Fibroblast of the conjunctiva (primary cell): Measurements from ENCODE around the gene USE1.

Experiments used
- DNase-seq: peaks from one replicate; pipeline ENCODE4 v3.0.0-alpha.2; 2010; ENCODE audit warnings: low read depth

The USE1 gene

GRCh38 chr19:17235971-17236777 lies 21.0 kb downstream of the USE1 start:
- no peak for DNase-seq

- no peak for DNase-seq
Measured at GRCh38 chr19:17236811-17237543, 21.8 kb downstream of the USE1 start.

DNA sequence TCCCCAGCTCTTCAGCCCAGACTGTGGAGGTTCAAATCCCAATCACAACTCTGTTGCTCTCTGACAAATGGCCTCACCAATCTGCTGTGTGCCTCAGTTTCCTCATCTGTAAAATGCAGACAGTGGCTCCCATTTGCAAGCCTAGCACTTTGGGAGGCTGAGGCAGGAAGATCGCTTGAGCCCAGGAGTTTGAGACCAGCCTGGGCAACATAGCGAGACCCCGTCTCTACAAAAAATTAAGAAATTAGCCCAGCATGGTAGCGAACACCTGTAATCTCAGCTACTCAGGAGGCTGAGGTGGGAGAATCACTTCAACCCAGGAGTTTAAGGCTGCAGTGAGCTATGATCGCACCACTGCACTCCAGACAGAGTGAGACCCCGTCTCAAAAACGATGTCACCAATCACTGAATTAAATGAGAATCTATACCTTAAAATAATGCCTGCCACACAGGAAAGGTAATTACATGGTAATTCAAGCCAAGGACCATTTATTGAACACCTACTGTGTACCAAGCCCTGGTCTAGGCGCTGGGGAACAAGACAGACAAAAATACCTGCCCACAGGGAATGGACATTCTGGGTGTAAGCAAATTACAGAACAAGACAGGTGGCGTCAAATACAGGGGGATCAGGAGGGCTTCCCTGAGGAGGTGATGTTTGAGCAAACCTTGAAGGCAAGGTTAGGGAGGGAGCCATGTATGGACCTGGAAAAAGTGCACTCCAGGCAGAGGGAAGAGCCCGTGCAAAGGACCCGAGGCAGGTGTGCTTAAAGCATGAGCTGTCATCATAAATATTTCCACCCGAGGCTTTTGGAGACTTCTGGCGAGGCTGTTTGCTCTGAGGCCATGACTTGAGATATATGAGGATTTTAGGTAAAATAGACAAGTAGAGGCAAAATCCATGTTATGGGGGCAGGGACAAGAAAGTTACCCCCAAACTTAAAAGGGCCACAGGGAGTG lies 22.9 kb downstream of the USE1 start:
- DNase-seq: no peak

- no peak for DNase-seq
Measured at GRCh38 chr19:17240062-17240752, 25.1 kb downstream of the USE1 start.

- DNase-seq: no peak
Measured at GRCh38 chr19:17240826-17241399, 25.8 kb downstream of the USE1 start.

DNA sequence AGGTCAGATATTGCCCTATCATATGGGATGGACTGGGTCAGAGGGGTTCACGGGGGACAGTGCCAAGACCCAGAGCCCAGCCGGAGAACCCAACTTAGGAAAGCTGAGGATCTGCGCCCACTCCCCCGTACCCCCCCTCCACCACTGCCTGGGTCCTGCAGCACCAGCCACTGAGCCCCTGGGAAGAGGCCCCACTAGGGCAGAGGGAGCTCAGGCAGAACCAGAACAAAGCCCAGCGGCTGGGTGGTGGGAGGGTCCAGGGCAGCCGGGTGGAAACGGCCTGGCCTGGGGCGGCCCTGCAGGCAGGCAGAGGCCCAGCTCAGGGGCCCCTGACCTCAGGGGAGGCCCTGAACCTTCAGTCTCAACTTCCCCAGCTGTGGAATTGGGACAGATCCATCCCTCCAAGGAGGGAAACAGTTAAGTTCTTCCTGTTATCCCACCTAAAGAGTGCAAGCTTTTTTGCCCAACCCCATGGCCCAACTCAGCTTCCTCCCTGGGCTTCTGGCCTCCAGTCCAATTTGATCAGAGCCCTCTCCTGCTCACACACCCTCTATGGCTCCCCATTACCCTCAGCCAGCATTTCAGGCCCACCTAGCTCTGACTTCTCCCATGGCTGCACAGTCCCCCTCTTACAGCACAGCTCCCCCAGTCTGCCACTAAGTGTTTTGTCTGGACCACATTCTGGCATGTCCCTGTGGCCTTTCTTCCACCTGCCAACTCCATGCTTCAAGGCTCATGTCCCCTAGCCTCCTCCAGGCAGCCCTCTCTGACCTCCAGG lies 27.5 kb downstream of the USE1 start:
- DNase-seq: no peak

- no peak for DNase-seq
Measured at GRCh38 chr19:17243211-17243829, 28.2 kb downstream of the USE1 start.

DNA sequence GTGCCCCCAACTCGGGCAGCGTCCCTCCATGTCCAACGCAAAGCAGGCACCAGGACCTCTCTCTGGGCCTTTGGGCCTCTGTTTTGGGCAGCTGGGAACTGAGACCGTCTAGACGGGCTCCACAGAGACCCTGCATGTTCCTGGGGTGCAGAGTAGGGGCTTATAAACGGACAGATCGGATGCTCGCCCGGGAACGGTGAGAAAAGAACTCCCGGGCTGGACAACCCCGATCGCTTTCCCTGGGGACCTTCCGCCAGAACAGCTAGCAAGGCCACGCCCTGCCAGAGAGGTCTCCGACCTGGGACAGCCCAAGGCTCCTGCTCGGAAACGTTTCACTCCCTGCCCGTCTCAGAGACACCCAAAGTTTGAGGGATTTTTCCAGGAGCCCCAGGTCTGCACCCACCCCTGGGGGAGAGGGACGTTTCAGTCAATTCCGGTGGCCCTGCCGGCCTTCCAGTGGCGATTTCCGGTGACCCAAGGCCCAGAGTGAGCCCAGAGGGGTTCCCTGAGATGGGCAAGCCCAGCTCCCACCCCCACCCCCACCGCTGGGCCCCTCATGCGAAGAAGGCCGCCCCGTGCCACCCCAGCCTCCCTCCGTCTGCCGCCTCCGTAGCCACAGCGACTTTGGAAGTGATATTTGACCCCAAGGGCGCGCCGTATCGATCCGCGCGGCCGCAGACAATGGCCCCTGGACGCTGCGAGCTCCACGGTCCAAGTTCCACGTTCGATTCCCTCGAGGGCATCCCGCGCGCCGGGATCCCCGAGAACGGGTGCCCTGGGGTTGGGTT lies 28.9 kb downstream of the USE1 start:
- no peak for DNase-seq

DNA sequence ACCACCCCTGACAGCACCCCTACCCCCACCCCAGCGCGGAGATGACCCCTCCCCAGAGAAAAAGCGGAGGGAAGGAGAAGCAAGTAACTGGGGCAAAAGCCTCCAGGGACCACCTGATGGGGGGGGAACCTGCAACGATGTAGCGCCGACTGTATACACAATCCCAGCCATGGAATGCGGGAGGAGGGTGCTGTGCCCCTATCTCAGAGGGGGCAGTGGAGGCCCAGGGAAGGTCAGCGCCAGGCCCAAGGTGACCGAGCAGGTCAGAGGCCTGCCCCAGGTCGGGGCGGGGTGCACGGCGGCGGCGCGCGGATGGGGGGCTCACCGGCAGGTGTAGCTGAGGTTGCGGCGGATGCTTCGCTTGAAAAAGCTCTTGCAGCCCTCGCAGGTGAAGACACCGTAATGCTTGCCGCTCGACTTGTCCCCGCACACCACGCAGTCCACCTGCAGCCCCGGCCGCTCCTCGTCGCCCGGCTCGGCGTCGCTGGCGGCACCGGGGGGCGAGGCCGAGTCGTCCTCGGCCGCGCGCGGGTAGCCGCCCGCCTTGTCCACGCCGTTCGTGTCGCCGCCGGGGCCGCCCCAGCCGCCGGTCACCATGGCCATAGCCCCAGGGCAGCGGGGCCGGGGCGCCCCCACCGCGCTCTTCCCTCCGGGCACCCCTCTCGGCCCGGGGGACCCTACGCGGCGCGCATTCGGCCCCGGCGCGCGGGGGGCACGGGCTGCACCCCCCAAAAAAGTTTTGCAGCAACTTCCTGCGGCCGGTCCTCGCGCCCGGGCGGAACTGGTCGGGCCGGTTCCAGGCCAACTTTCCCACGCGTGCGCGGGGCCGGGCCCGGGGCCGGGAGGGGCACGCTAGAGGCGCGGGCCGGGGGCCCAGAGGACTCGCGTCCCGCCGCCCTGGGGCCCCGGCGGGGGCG lies 29.7 kb downstream of the USE1 start:
- no peak for DNase-seq

DNA sequence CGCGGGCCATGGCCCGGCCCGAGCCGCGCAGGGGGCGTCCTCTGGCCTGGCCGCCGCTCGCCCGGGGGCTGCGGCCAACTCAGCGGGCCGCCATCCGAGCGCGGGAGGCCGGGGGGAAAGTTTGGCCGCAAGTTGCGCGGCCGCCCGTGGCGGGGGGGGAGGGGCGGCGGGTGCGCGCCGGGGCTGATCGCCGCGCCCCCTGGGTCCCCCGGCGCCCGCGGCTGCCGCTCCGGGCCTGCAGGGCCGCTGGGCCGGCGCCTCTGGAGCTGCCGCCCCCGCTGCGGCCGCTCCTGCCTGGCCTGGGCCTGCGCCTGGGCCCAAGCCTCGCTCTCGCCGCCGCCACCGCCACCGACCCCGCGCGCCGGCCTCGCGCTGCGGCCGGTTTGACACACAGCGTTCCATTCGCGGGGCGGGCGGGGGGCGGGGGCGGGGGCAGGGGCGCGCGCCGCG lies 30.4 kb downstream of the USE1 start, which contains the start of gene NR2F6:
TSS of gene NR2F6 (minus strand) at position 385 of the 450 bp plus-strand sequence. CDS start 699 bp downstream, outside the sequence.
- no peak for DNase-seq

DNA sequence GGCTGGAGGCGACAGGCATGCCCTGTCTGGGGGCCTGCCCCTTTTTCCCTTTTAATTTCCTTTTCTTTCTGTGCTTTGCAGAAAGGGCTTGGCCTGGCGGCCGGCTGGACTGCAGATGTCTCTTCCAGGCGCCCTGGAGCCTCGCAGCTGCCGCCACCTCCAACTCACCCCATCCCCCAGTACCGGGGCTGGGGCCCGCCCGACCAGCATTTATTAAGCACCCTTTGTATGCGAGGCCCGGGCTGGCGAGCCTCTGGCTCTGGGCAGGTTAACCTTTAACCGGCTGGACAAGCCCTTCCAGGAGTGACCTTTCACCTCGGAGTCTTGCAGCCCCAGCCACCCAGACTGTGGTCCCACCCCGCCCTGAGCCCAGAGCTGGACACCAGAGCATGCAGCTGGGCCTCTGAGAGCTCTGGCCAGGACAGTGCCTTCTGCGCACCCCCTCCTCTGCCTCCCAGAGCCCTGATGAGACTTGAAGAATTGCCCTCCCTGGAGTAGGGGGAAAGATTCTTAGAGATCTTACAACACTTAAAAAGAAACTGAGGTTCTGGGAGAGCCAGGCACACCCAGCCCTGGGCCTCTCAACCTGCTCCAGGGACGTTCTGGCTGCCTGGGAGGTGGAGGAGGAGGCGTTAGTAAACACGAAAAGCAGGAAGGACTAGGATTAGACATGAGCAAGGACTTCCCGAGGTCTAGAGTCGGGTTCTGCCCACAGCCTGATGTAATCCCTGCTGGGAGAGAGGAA lies 31.7 kb downstream of the USE1 start:
- DNase-seq: no peak

- DNase-seq: no peak
Measured at GRCh38 chr19:17248011-17248776, 33.0 kb downstream of the USE1 start.

- DNase-seq: no peak
Measured at GRCh38 chr19:17249887-17250548, 34.9 kb downstream of the USE1 start.

- no peak for DNase-seq
Measured at GRCh38 chr19:17254636-17255035, 39.5 kb downstream of the USE1 start.

DNA sequence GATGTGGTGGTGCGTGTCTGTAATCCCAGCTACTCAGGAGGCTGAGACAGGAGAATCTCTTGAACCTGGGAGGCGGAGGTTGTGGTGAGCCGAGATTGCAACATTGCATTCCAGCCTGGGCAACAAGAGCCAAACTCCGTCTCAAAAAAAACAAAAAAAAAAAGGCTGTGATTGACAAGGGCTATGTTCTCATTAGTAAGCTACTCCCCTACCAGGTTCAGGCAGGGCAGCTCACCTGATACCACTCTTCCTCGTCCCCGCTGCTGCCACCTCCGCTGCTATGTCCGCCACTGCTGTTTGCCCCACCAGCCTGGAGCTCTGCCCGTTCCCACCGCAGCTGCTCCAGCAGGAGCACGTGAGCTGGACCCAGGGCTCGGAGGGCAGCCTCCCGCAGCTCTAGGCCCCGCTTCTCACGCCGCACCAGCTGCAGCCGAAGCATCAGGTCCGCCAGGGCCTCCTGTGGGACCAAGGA lies 40.0 kb downstream of the USE1 start:
- no peak for DNase-seq

DNA sequence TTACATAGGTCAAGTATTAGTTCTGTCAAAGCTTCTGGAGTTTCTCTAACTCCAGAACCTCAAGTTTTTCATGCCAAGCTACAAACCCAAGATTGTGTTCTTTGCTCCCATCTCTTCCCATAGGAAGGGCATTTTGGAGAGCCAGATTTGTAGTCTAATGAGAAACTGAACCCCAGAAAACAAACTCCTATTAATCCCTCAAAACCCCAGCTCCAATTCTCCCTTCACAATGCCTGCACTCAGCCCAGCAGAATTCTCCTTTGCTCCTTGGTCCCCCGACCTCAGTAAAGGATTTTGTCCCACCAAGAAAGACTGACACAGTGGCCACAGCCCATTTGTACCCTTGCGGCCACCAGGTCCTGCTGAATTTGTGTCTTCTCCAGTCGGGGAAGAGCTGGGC lies 41.0 kb downstream of the USE1 start:
- no peak for DNase-seq
